ENCODE results near the gene RAB27A. TPM values are rescaled to one million over a fixed set of nuclear protein-coding genes. Genes with fewer than 3 reads are reported as not detected.
"Not testable (repeated sequence)": the region's sequence is repeated elsewhere in the genome, so short reads cannot be mapped to it uniquely, and the experiment has no call there.

RAB27A gene
- total RNA-seq, 1 donor: 7.2 TPM

DNA sequence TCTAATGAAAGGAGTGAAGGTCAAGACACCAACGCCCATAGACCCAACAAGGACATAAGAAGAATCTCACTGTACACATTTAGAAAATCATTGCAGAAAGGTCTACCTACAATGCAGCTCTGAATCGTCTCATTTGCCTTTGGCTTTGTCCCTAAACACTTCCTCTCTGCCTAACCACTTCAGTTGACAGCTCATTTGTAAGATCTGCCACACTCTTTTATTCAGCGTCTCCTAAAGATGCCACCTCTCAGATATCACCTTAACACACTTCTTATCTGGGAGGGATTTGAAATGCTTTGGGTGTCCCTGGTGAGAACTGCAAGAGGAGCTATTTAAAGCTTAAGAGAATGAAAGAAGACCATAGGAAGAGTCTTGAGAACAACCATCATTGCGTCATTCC lies 38.7 kb downstream of the RAB27A start:
- Histone ChIP-seq H3K4me1 (ENCODE audit: insufficient read depth, low read length) (peaks cover 16% of the 10 kb centered on the region), H3K79me2 (ENCODE audit: insufficient read depth, low read length) (no peaks in the 10 kb centered on the region), H3K27me3 (ENCODE audit: insufficient read depth, low read length) (no peaks in the 10 kb centered on the region), H2AFZ (ENCODE audit: low read length) (no peak overlapping the region), H3K4me3 (ENCODE audit: insufficient read depth, low read length) (no peak overlapping the region), H4K20me1 (ENCODE audit: insufficient read depth, low read length) (no peaks in the 10 kb centered on the region), H3K27ac (ENCODE audit: low read depth, low read length) (no peak overlapping the region), H3K36me3 (ENCODE audit: insufficient read depth, low read length) (no peaks in the 10 kb centered on the region), H3K4me2 (ENCODE audit: insufficient read depth, low read length) (no peak overlapping the region), H3K9me3 (ENCODE audit: low read depth, low read length) (no peaks in the 10 kb centered on the region)
- no peak for DNase-seq (ENCODE audit: insufficient read length, low spot score, missing footprints)
- TF ChIP-seq, protein P1, sequence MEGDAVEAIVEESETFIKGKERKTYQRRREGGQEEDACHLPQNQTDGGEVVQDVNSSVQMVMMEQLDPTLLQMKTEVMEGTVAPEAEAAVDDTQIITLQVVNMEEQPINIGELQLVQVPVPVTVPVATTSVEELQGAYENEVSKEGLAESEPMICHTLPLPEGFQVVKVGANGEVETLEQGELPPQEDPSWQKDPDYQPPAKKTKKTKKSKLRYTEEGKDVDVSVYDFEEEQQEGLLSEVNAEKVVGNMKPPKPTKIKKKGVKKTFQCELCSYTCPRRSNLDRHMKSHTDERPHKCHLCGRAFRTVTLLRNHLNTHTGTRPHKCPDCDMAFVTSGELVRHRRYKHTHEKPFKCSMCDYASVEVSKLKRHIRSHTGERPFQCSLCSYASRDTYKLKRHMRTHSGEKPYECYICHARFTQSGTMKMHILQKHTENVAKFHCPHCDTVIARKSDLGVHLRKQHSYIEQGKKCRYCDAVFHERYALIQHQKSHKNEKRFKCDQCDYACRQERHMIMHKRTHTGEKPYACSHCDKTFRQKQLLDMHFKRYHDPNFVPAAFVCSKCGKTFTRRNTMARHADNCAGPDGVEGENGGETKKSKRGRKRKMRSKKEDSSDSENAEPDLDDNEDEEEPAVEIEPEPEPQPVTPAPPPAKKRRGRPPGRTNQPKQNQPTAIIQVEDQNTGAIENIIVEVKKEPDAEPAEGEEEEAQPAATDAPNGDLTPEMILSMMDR (IDR thresholded peaks at IDR 0.05; ENCODE audit: extremely low read depth, low read depth, low read length): no peak

DNA sequence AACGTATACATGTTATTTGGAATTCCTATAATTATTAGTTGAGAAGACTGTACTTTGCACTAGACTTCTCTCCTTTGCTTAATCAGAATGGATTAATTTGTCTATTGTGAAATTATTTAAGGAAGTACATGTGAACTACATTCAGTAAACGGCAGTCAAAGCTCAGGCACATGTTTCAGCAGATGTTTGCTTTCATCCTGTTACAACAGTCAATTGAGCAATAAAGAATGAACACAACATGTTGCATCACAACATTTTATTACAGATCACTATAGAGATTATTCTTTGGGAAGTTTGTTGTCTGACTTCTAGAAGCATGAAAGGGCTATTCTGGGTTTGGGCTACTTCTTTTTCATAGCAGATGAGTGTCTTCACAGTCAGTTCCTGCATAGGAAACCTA lies 39.2 kb downstream of the RAB27A start:
- no peaks in the 10 kb centered on the region for H3K79me2 ChIP-seq (ENCODE audit: insufficient read depth, low read length)
- H3K36me3 ChIP-seq (ENCODE audit: insufficient read depth, low read length): no peaks in the 10 kb centered on the region
- no peak overlapping the region for H3K4me2 ChIP-seq (ENCODE audit: insufficient read depth, low read length)
- no peaks in the 10 kb centered on the region for H3K27me3 ChIP-seq (ENCODE audit: insufficient read depth, low read length)
- no peaks in the 10 kb centered on the region for H4K20me1 ChIP-seq (ENCODE audit: insufficient read depth, low read length)
- H3K4me3 ChIP-seq (ENCODE audit: insufficient read depth, low read length): no peak overlapping the region
- DNase-seq (ENCODE audit: insufficient read length, low spot score, missing footprints): no peak
- no peak overlapping the region for H3K27ac ChIP-seq (ENCODE audit: low read depth, low read length)
- no peak overlapping the region for H2AFZ ChIP-seq (ENCODE audit: low read length)
- no peaks in the 10 kb centered on the region for H3K9me3 ChIP-seq (ENCODE audit: low read depth, low read length)
- H3K4me1 ChIP-seq (ENCODE audit: insufficient read depth, low read length): peaks cover 16% of the 10 kb centered on the region
- TF ChIP-seq, protein P1 (IDR thresholded peaks at IDR 0.05; ENCODE audit: extremely low read depth, low read depth, low read length): no peak

DNA sequence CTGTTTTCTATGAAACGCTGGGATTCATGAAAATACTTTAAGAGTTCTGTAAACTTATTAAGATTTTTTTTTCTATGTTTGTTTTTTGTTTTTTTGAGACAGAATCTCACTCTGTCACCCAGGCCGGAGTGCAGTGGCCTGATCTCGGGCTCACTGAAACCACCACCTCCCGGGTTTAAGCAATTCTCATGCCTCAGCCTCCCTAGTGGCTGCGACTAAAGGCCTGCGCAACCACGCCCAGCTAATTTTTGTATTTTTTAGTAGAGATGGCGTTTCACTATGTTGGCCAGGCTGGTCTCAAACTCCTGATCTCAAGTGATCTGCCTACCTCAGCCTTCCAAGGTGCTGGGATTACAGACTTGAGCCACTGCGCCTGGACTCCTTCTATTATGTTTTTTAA lies 39.7 kb downstream of the RAB27A start:
- not testable (repeated sequence) for H4K20me1 ChIP-seq (ENCODE audit: insufficient read depth, low read length); H3K4me3 ChIP-seq (ENCODE audit: insufficient read depth, low read length); H3K9me3 ChIP-seq (ENCODE audit: low read depth, low read length); H2AFZ ChIP-seq (ENCODE audit: low read length); H3K4me2 ChIP-seq (ENCODE audit: insufficient read depth, low read length); H3K79me2 ChIP-seq (ENCODE audit: insufficient read depth, low read length); H3K27me3 ChIP-seq (ENCODE audit: insufficient read depth, low read length); DNase-seq (ENCODE audit: insufficient read length, low spot score, missing footprints); H3K36me3 ChIP-seq (ENCODE audit: insufficient read depth, low read length); H3K27ac ChIP-seq (ENCODE audit: low read depth, low read length)
- peaks cover 11% of the 10 kb centered on the region for H3K4me1 ChIP-seq (ENCODE audit: insufficient read depth, low read length)

DNA sequence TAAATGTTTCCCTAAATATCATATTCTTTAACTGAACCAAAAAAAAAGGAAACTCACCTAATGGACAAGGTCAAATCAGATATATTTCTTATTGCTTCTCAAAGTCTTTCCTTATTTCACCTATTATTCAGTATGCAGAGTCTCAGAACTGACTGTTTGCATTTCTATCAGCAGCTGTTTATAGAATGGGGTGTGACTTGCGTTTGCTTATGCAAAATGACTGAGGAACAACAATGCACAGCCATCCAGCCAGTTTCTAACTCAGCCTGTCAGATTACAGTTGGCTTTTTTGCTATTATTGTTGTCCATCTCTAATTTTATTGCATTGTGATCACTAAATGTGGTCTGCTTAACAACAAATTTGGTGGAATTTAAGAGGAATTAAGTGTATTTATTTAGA lies 40.7 kb downstream of the RAB27A start:
- Histone ChIP-seq H3K27ac (ENCODE audit: low read depth, low read length) (no peak overlapping the region), H3K79me2 (ENCODE audit: insufficient read depth, low read length) (no peaks in the 10 kb centered on the region), H3K4me3 (ENCODE audit: insufficient read depth, low read length) (no peak overlapping the region), H3K4me2 (ENCODE audit: insufficient read depth, low read length) (no peak overlapping the region), H3K36me3 (ENCODE audit: insufficient read depth, low read length) (no peaks in the 10 kb centered on the region), H3K9me3 (ENCODE audit: low read depth, low read length) (no peaks in the 10 kb centered on the region), H4K20me1 (ENCODE audit: insufficient read depth, low read length) (no peaks in the 10 kb centered on the region), H3K27me3 (ENCODE audit: insufficient read depth, low read length) (no peaks in the 10 kb centered on the region), H2AFZ (ENCODE audit: low read length) (no peak overlapping the region), H3K4me1 (ENCODE audit: insufficient read depth, low read length) (peaks cover 10% of the 10 kb centered on the region)
- TF ChIP-seq, protein P1 (IDR thresholded peaks at IDR 0.05; ENCODE audit: extremely low read depth, low read depth, low read length): no peak
- no peak for DNase-seq (ENCODE audit: insufficient read length, low spot score, missing footprints)

All from osteoblast (primary cell).